ENCODE data around the gene TSPAN17.

TSPAN17 gene

GRCh38 chr5:176661676-176662075 lies 14.4 kb downstream of the TSPAN17 start:
- peak; percentile 35 for DNase-seq

- DNase-seq, result no peak
Observed at GRCh38 chr5:176662371-176663333, 15.4 kb downstream of the TSPAN17 start.

- DNase-seq, result no peak
Observed at GRCh38 chr5:176663566-176663965, 16.3 kb downstream of the TSPAN17 start.

- peak; percentile 45 for DNase-seq
Observed at GRCh38 chr5:176664479-176664878, 17.2 kb downstream of the TSPAN17 start.

GRCh38 chr5:176664886-176665285 lies 17.6 kb downstream of the TSPAN17 start:
- peak; percentile 45 for DNase-seq

GRCh38 chr5:176665517-176665916 lies 18.2 kb downstream of the TSPAN17 start:
- DNase-seq, result no peak

GRCh38 chr5:176667637-176668036 lies 20.4 kb downstream of the TSPAN17 start:
- no peak for DNase-seq

- DNase-seq, result peak; percentile 58
Observed at GRCh38 chr5:176670449-176670848, 23.2 kb downstream of the TSPAN17 start.

- no peak for DNase-seq
Observed at GRCh38 chr5:176671399-176671798, 24.1 kb downstream of the TSPAN17 start.

GRCh38 chr5:176671890-176672747 lies 24.8 kb downstream of the TSPAN17 start:
- DNase-seq, result no peak

- no peak for DNase-seq
Observed at GRCh38 chr5:176673651-176674583, 26.6 kb downstream of the TSPAN17 start.

- no peak for DNase-seq
Observed at GRCh38 chr5:176674799-176675198, 27.5 kb downstream of the TSPAN17 start.

GRCh38 chr5:176675676-176676360 lies 28.5 kb downstream of the TSPAN17 start:
- peak; percentile 49 for DNase-seq

- DNase-seq, result peak; percentile 59
Observed at GRCh38 chr5:176676361-176676824, 29.1 kb downstream of the TSPAN17 start.

GRCh38 chr5:176677209-176677939 lies 30.1 kb downstream of the TSPAN17 start:
- DNase-seq, result no peak

- peak; percentile 48 for DNase-seq
Observed at GRCh38 chr5:176678584-176678983, 31.3 kb downstream of the TSPAN17 start.

- no peak for DNase-seq
Observed at GRCh38 chr5:176679365-176680225, 32.3 kb downstream of the TSPAN17 start.

- DNase-seq, result no peak
Observed at GRCh38 chr5:176680226-176680563, 32.9 kb downstream of the TSPAN17 start.

GRCh38 chr5:176682016-176682531 lies 34.8 kb downstream of the TSPAN17 start:
- DNase-seq, result no peak

GRCh38 chr5:176685010-176685409 lies 37.7 kb downstream of the TSPAN17 start:
- no peak for DNase-seq
